ENCODE data around the gene FGFRL1.

DNA sequence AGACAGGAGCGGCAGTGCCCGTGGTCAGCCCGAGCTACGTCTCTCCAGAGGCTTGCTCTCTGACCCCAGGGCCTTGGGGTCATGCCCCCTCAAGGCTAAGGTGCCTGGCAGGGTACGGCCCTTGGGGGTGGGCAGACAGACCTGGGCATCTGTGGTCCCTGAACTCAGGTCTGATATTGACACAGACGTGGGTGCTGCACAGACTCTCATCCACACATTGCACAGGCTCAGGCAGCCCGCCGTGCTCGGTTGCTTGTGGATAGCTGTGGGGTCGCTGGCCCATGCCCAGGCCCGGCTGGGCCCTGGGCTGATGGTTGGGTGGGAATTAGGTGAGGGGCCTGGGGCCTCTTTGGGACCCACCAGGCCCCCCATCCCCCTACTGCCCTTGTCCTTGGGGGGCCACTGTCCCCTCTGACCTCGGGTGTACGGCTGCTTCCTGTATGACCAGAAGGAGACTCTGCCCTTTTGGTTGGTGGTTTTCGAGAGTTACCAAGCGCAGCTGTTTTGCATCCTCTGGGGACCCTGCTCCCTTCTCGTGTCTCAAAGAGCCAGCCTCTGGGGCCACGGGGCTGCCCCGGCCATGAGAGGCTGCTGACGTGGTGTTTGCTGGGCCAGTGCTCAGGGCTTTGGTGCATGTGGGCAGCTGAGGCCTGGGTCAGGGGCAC lies 10.1 kb downstream of the FGFRL1 start:
- TF ChIP-seq, protein P1, sequence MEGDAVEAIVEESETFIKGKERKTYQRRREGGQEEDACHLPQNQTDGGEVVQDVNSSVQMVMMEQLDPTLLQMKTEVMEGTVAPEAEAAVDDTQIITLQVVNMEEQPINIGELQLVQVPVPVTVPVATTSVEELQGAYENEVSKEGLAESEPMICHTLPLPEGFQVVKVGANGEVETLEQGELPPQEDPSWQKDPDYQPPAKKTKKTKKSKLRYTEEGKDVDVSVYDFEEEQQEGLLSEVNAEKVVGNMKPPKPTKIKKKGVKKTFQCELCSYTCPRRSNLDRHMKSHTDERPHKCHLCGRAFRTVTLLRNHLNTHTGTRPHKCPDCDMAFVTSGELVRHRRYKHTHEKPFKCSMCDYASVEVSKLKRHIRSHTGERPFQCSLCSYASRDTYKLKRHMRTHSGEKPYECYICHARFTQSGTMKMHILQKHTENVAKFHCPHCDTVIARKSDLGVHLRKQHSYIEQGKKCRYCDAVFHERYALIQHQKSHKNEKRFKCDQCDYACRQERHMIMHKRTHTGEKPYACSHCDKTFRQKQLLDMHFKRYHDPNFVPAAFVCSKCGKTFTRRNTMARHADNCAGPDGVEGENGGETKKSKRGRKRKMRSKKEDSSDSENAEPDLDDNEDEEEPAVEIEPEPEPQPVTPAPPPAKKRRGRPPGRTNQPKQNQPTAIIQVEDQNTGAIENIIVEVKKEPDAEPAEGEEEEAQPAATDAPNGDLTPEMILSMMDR (conservative IDR thresholded peaks at IDR 0.05; ENCODE audit: low read depth, low read length) = no peak
- TF ChIP-seq EZH2 (IDR thresholded peaks at IDR 0.05; ENCODE audit: borderline replicate concordance, low read depth, low read length, poor library complexity, severe bottlenecking) = no peak
